Breast epithelium (tissue), 4 donors: ENCODE results near the gene KRT78. TPM values are rescaled to one million over a fixed set of nuclear protein-coding genes. Genes with fewer than 3 reads are reported as not detected.

Experiments used
- DNase-seq, 2 donors: peaks; one replicate each; pipeline ENCODE4 v3.0.0-alpha.2; 2019; ENCODE audit warnings: low spot score in 2 of 2
- H3K27ac ChIP-seq, 2 donors: fragments of 200-600 bp; sonication (generic) in 1 of 2; one replicate each; pipeline ENCODE4 v1.5.1; 2016 to 2019; ENCODE audit warnings: mild to moderate bottlenecking in 1 of 2
- H3K27me3 ChIP-seq, 2 donors: fragments of 200-600 bp; sonication (generic) in 1 of 2; one replicate each; pipeline versions ENCODE4 v1.5.1 to v1.6.0; 2017 to 2019; ENCODE audit warnings: control low read depth in 1 of 2, mild to moderate bottlenecking in 1 of 2
- H3K36me3 ChIP-seq: fragments of 200-600 bp; one replicate; pipeline ENCODE4 v1.5.1; 2019
- H3K4me1 ChIP-seq, 2 donors: fragments of 200-600 bp; sonication (generic); one replicate each; pipeline ENCODE4 v1.5.1; 2016 to 2019; ENCODE audit warnings: control low read depth in 1 of 2
- H3K4me3 ChIP-seq, 3 donors: fragments of 200-600 bp; sonication (generic); 1 replicate in 2 of 3; 2 replicates in 1 of 3; pipeline ENCODE4 v1.5.1; 2016 to 2019; ENCODE audit warnings: mild to moderate bottlenecking in 3 of 3, moderate library complexity in 2 of 3
- H3K9me3 ChIP-seq, 2 donors: fragments of 200-600 bp; sonication (generic) in 1 of 2; one replicate each; pipeline ENCODE4 v1.5.1; 2016 to 2019; ENCODE audit warnings: control low read depth in 1 of 2
- POLR2A ChIP-seq: fragments of 450-650 bp; IDR thresholded peaks from one replicate; pipeline ENCODE4 v1.6.1; 2016; ENCODE audit warnings: antibody characterized with exemption, mild to moderate bottlenecking, moderate library complexity
- POLR2AphosphoS5 ChIP-seq, 3 donors: sonication (generic); formaldehyde crosslinking; IDR thresholded peaks; one replicate each; pipeline ENCODE4 v1.6.1; 2017; ENCODE audit warnings: antibody characterized with exemption in 3 of 3
- intact Hi-C: fragments of 100-400 bp; cut with DNase I; formaldehyde crosslinking; loops from one replicate; pipeline ENCODE4 v1.15.1; 2023; ENCODE audit warnings: low total_unique reads
- total RNA-seq, 3 donors: library from RNA; depleted of rRNA; stranded (reverse); fragments of >200 nt; gene quantifications; one replicate each; pipeline ENCODE4 v1.1.0, GENCODE V29; 2016
- TF ChIP-seq, protein P1 (sequence below), 3 donors: fragments of 450-650 bp; IDR thresholded peaks; one replicate each; pipeline ENCODE4 v1.5.1; 2016 to 2017; ENCODE audit warnings: antibody characterized with exemption in 3 of 3, mild to moderate bottlenecking in 3 of 3, moderate library complexity in 3 of 3

The KRT78 gene
- total RNA-seq, 3 donors from 2014 or later: 2.0 TPM; not detected in 2

GRCh38 chr12:52789637-52790426, 59.0 kb downstream of the KRT78 start:
- intact Hi-C loops: loop anchor here (10.0 kb wide), 1 partner anchor 55 kb away; the partner anchor contains the start of gene KRT78
- Histone ChIP-seq H3K4me3 (peak overlapping the region in 2 of 3 donors; percentile 37 to 56), H3K9me3 (no peaks in the 10 kb centered on the region), H3K4me1 (no peaks in the 10 kb centered on the region), H3K27ac (no peak overlapping the region), H3K27me3 (peaks cover 0 to 8% of the 10 kb centered on the region in 2 donors), H3K36me3 (no peaks in the 10 kb centered on the region)
- TF ChIP-seq, protein P1, sequence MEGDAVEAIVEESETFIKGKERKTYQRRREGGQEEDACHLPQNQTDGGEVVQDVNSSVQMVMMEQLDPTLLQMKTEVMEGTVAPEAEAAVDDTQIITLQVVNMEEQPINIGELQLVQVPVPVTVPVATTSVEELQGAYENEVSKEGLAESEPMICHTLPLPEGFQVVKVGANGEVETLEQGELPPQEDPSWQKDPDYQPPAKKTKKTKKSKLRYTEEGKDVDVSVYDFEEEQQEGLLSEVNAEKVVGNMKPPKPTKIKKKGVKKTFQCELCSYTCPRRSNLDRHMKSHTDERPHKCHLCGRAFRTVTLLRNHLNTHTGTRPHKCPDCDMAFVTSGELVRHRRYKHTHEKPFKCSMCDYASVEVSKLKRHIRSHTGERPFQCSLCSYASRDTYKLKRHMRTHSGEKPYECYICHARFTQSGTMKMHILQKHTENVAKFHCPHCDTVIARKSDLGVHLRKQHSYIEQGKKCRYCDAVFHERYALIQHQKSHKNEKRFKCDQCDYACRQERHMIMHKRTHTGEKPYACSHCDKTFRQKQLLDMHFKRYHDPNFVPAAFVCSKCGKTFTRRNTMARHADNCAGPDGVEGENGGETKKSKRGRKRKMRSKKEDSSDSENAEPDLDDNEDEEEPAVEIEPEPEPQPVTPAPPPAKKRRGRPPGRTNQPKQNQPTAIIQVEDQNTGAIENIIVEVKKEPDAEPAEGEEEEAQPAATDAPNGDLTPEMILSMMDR (IDR thresholded peaks at IDR 0.05): no peak
- TF ChIP-seq POLR2A (no peak), POLR2AphosphoS5 (IDR thresholded peaks at IDR 0.05) (no peak)
- DNase-seq: no peak

GRCh38 chr12:52788876-52789636, 59.7 kb downstream of the KRT78 start:
- no peaks in the 10 kb centered on the region for H3K4me1 ChIP-seq
- TF ChIP-seq POLR2AphosphoS5 (IDR thresholded peaks at IDR 0.05) (no peak), POLR2A (no peak)
- TF ChIP-seq, protein P1 (IDR thresholded peaks at IDR 0.05): no peak
- no peak for DNase-seq
- H3K27ac ChIP-seq: no peak overlapping the region
- no peak overlapping the region for H3K4me3 ChIP-seq
- H3K9me3 ChIP-seq: no peaks in the 10 kb centered on the region
- H3K27me3 ChIP-seq: peaks cover 0 to 8% of the 10 kb centered on the region in 2 donors
- intact Hi-C loops: no loop called here
- H3K36me3 ChIP-seq: no peaks in the 10 kb centered on the region

GRCh38 chr12:52788192-52788875, 60.5 kb downstream of the KRT78 start:
- no peaks in the 10 kb centered on the region for H3K4me1 ChIP-seq
- TF ChIP-seq, protein P1 (IDR thresholded peaks at IDR 0.05): no peak
- no peak for TF ChIP-seq POLR2AphosphoS5 (IDR thresholded peaks at IDR 0.05)
- TF ChIP-seq POLR2A: no peak

More at GRCh38 chr12:52788192-52788875, 60.5 kb downstream of the KRT78 start:
- peaks cover 0 to 8% of the 10 kb centered on the region in 2 donors for H3K27me3 ChIP-seq
- no peak for DNase-seq
- no peaks in the 10 kb centered on the region for H3K36me3 ChIP-seq
- no peaks in the 10 kb centered on the region for H3K9me3 ChIP-seq
- intact Hi-C loops: no loop called here
- H3K4me3 ChIP-seq: no peak overlapping the region
- H3K27ac ChIP-seq: no peak overlapping the region

Other genes with a start within 250 kb of the KRT78 start
- gene KRT72, start 247.5 kb downstream of the KRT78 start, total RNA-seq: not detected
- gene KRT73, start 230.4 kb downstream of the KRT78 start, total RNA-seq: not detected
- gene KRT2, start 196.8 kb downstream of the KRT78 start, total RNA-seq: not detected
- not detected for gene KRT1, start 168.6 kb downstream of the KRT78 start, total RNA-seq
- gene KRT77, start 145.5 kb downstream of the KRT78 start, total RNA-seq: under 1 TPM in 1 of 3 donors, not detected in 2; 0.48 TPM
- not detected for gene KRT76, start 71.6 kb downstream of the KRT78 start, total RNA-seq
- gene KRT3, start 52.9 kb downstream of the KRT78 start, total RNA-seq: not detected
- under 1 TPM in 1 of 3 donors, not detected in 2; 0.33 TPM for gene KRT4, start 34.9 kb downstream of the KRT78 start, total RNA-seq
- 1 to 10 TPM in 1 of 3 donors, under 1 TPM in 1, not detected in 1; 0.48 to 1.3 TPM for gene KRT79, start 14.7 kb downstream of the KRT78 start, total RNA-seq
- gene KRT8, start 56.1 kb upstream of the KRT78 start, total RNA-seq: 100 to 1,000 TPM in 2 of 3 donors, 1 to 10 TPM in 1; 4.6 to 430 (median 153) TPM
- 100 to 1,000 TPM in 2 of 3 donors, 1 to 10 TPM in 1; 2.1 to 380 (median 213) TPM for gene KRT18, start 100.1 kb upstream of the KRT78 start, total RNA-seq
- 100 to 1,000 TPM; 600 to 759 (median 614) TPM for gene EIF4B, start 157.5 kb upstream of the KRT78 start, total RNA-seq
- 100 to 1,000 TPM in 2 of 3 donors, 10 to 100 TPM in 1; 65.4 to 228 (median 156) TPM for gene TNS2, start 201.1 kb upstream of the KRT78 start, total RNA-seq
- gene SPRYD3, start 230.4 kb upstream of the KRT78 start, total RNA-seq: 10 to 100 TPM; 31.8 to 45.8 (median 36.3) TPM
- 100 to 1,000 TPM; 169 to 708 (median 284) TPM for gene IGFBP6, start 248.7 kb upstream of the KRT78 start, total RNA-seq